C4-2B (cell line): ENCODE results near the gene TBC1D9.

ENCODE experiments used
- CTCF ChIP-seq: fragments of 450-650 bp; conservative IDR thresholded peaks from 2 replicates; pipeline ENCODE4 v1.5.1; 2017; ENCODE audit warnings: mild to moderate bottlenecking
- ZFX ChIP-seq: fragments of 450-650 bp; IDR thresholded peaks from 2 replicates; pipeline ENCODE4 v1.6.1; 2017

GRCh38 chr4:140654495-140654814 lies 101.7 kb downstream of the TBC1D9 start:
- TF ChIP-seq CTCF, result no peak
- no peak for TF ChIP-seq ZFX
